Occipital lobe (tissue), 2 donors: Measurements from ENCODE around the gene BLMH. TPM values are rescaled to one million over a fixed set of nuclear protein-coding genes. Genes with fewer than 3 reads are reported as not detected.
"Not testable (repeated sequence)": the region's sequence is repeated elsewhere in the genome, so short reads cannot be mapped to it uniquely, and the experiment has no call there.

Experiments used
- DNase-seq: peaks from one replicate; lab custom pipeline; 2025; lab: John Stamatoyannopoulos, UW
- total RNA-seq: library from RNA; depleted of rRNA; stranded (reverse); fragments of >200 nt; gene quantifications from one replicate; pipeline ENCODE4 v1.2.3, GENCODE V29; 2014

The BLMH gene
- total RNA-seq, 1 donor from 2014 or later = 37.6 TPM

DNA sequence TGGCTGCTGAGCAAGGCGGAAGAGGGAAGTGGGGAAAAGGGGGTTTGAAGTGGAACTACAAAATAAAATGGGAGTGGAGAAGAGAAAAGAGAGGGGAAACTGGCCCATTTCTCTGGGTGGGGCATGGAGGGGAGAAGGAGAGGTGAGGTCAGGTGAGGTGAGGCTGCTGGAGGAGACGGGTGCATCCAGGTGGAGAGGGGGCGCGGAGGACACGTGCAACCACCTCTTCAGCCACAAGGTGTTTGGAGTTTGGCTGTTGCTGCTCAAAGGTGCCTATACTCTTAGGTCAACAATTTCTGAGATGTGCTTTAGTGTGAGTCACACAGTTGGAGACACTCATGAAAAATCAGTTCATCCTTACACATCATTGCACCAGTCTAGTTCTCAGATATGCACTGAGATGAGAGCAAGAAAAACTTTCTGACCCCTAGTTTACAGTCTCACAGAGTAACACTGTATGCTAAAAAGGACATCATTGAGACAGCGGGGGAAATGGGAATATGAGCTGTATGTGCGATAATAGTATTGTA lies 61.1 kb downstream of the BLMH start:
- DNase-seq = no peak

DNA sequence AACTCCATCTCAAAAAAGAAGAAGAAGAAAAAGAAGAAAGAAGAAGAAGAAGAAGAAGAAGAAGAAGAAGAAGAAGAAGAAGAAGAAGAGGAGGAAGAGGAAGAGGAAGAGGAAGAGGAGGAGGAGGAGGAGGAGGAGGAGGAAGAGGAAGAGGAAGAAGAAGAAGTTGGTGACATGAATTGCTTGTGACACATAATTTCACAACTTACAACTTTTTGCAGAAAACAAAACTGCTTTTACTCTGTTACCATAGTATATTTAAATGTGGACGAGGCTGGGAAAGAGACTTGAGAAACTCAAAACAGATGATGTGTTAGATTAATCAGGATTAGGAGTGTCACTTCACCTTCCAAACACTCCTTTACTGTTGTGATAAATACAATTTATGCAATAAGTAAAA lies 61.7 kb downstream of the BLMH start:
- not testable (repeated sequence) for DNase-seq

DNA sequence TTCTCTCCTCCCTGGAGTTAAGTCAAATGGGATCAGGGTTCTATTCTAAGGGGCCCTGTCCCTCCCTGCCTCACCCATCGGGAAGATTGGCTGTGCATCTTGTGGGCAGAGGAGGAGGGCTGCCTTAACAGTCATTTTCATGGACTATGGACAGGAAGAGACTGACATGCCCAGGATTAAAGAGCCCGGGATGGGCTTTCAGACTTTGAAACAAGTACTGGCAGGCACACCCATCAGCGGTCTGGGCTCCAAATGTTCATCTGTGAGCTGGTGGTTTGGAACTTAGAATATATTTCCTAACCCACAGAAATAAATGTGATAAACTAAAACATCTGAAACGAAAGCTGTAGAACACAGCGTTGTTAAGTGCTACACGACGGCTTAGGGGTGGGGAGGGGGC lies 62.7 kb downstream of the BLMH start:
- no peak for DNase-seq

DNA sequence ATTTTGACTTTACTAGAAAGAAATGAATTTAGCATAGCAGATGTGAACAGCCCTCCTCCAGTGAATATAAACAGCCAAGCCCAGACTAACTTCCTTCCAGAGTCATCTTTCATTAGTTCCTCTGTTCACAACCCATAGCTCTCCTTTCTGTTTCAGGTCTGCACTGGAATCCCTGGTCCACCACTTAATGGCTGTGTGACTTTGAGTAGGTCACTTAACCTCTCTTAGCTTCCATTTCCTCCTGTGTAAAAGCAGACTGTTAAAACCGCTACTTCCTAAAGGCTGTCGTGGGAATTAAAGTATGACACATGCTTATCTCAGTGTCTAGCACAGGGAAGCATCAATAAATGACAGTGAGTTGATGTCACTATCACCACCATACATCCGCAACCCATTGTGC lies 63.7 kb downstream of the BLMH start:
- DNase-seq = no peak

DNA sequence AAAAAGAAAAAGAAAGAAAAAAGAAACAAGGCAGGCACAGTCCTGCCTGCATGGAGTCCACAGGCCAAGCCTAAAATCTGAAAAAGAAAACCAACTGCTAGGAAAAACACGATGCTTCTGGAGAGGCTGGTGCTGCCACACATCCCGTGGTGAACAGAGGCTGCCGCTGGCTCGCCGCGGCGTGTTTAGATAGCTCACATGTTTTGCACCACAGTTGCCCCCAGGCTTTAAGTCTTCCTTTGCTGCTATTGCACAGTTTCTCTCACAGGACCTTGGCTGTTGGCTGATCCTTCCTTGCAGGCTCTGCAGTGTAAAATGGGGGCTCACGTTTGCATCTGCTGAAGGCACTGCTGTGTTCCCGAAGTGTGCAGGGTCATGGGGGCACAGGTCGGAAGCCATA lies 64.9 kb downstream of the BLMH start:
- DNase-seq = no peak

DNA sequence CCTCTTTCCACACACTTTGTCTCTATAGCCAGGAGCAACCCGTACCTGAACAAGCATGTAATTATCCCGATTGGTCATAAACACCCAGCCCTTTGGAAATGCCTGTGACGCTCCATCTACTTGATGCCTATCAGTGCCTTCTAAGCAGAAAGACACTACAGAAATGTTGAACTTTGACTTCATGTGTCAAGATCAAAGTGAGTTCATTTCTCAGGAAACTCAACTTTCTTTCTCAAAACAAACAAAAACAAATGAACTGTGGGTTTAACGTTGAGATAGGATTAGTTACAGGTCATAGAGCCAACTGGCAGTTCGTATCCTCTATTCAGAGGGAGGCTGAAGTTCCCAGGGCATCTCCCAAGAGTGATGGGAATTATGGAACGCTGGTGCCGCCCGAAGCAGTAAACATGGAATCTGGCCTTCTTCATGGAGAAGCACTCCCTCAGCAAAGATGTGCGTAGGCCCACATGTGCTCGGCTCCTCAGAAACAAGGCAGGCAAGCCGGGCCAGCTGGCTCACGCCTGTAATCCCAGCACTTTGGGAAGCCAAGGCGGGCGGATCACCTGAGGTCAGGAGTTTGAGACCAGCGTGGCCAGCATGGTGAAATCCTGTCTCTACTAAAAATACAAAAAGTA lies 65.7 kb downstream of the BLMH start:
- no peak for DNase-seq

DNA sequence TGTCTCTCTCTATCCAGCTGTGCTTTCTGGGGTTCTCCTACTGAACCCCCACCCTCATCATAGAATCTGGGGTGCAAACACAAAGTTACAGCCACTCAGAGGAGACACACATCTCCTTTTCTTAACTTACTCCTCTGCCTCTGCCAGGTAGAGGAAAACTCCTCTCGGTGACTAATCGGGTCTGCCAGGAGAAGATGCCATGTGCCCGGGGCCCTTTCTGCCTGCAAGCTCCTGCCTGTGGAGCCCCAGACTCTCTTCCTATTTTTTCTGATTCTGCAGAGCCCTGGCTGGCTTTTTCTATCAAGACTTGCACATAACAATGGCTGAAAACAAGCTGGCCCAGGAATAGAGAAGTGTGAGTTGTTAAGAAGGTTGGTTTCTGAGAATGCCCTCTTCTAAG lies 66.6 kb downstream of the BLMH start:
- no peak for DNase-seq

DNA sequence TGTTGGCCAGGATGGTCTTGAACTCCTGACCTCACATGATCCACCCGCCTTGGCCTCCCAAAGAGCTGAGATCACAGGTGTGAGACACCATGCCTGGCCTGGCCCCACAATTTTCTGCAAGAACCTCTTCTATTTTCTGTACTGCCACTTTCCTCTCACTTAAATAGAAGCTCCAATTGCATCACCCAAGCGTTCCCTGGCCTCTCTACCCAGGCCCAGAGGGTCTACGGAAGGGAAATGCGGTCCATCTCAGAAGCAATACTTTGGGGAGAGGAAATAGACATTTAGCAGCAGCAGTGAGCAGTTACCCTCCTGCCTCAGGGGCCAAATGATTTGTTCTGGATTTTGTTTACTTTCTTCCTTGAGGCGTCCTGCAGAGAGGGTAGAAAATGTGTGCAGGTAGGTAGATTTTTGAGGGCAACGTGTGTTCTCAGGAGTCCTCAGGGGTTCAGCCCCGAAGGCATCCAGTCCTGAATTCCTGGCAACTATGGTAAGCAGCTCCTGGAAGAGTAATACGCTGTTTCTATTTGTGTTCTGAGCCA lies 67.3 kb downstream of the BLMH start:
- no peak for DNase-seq

DNA sequence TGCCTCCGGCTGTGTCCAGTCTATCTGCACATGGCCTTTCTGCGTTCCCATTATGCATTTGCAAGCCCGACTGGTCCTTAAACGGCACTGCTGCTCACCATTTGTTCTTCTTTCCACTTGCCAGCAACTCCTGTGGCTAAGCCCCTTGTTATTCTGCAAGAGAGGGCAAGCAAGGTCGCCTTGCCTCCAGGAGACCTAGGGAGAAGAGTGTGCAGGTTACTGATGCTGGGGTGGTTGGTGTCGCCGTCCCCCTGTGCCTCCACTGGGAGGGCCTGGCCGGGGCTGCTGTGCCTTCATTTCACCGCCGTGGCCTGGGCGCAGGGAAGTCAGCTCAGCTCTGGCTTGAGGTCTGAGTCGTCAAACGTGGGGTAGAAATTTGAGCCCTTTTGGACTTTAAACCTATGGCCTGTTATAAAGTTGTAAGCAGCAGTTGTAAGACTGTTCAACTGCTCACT lies 69.0 kb downstream of the BLMH start:
- DNase-seq = no peak

DNA sequence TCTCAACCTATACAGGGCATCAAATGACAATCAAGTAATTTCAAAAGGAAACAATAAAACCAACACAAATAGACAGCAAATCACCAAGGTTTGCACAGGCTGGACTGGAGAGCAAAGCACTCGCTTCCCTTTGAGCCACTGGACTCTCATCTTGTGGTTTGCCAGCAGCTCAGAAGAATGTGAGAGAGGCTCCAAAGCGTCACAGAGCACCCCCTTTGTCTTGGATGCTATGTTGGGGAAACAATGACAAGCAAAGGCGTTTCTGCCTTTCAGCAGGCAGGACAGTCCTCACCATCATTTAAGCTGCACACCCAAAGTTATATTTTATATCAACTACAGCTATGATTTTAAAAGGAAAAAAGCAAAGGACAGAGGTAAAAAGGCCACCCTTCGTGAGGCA lies 69.5 kb downstream of the BLMH start:
- DNase-seq = no peak

DNA sequence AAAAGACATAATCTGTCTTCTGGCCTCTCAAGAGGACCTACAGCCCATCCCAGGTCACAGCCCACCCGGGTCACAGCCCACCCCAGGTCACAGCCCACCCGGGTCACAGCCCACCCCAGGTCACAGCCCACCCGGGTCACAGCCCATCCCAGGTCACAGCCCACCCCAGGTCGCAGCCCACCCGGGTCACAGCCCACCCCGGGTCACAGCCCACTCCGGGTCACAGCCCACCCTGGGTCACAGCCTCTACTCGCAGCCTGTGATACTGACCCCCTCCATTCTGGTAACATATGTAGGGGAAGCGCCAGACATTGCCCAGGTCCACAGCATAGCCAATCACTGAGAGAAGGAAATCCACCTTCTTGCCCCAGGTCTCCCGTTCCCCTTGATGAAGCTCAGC lies 70.4 kb downstream of the BLMH start:
- no peak for DNase-seq

DNA sequence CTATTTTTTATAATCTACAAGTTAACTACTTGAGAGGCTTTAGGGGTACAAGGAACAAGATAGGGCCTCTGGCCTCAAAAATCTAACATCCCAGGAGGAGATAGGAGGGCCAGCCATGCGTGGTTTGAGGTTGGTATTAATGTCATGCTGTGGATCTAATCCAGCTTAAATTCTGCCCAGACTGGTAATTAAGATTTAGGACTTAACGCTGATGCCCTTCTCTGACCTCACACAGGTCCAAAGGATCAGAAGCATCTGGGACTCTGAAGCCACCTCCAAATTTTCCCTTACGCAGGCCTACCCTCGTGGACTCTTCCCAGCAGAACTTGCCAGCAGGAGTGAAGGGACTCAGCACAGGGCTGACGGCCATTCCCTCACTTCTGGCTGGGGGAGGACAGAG lies 71.3 kb downstream of the BLMH start:
- no peak for DNase-seq

DNA sequence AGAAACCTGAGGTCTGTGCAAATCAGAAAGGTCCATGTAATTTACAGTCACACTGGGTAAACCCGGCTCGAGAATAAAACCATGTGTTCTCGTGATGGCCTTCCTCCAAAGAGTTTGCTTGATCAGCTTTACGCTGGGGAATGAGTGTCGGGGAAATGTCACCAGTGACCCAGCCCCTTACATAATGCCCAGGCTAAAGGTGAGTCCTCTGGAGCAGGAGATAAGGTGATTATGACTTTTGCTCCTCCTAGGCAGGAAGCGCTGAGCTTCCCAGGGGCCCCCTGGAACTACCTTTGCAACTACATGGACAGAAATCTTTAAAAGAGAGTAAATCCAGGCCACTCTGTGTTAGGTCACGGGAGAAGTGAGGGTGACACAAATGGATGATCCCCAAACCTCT lies 71.9 kb downstream of the BLMH start:
- no peak for DNase-seq

DNA sequence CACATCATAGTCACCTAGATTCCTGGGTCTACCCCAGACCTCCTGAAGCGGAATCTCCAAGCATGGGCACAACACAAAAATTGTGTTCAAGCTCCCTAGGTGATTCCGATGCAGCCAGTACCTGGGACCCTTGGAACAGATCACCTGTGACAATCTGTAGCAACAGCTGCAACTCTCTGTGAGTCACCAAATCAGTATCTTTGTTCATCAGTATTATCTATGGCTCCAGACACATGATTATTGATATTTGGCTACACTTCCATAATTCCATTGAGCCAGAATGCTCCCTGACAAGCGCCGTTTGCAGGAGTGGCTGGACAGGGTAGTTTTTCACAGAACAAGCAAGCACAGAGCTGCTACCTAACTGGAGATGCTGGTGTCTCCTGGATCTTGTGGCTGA lies 72.4 kb downstream of the BLMH start:
- no peak for DNase-seq

DNA sequence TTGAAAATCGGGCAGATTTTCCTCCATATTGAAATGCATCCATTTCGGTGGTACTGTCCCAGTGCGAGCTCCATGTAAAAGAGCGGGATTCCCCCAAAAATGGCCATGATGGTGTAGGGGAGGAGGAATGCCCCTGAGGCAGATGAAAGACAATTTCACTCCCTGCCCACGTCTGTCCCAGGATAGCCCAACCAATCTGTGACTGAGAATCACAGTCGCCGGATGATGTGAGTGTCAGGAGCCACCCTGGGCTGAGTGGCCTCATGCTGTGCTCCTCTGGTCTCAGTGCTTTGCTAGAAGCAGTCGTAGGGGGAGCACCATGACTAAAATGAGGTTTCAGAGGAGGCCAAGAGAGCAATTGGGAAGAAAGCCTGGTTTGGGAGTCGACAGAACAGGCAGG lies 72.9 kb downstream of the BLMH start:
- DNase-seq = no peak

DNA sequence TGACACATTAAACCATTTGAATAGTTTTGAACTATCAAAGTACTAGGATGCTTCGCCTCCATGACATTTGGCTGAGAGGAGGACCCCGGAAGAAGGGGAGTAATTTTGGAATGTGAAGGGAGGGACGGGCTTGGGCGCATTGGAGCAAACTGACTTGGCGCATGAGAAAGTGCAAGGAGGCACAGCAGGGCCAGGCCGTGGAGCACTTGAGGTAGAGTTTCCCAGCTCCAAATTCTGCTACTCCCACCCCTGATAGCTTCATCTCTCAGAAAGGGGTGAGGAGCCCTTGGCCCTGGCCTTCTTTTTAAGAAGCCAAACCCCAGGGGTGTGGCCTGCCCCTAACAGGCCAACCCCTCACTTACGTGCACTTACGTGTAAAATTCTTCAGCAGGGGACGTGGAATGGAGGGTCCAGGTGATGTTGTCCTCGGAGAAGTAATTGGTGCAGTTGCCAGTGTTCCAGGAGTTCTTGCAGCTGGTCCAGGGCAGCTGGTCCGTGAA lies 73.9 kb downstream of the BLMH start:
- DNase-seq = no peak

DNA sequence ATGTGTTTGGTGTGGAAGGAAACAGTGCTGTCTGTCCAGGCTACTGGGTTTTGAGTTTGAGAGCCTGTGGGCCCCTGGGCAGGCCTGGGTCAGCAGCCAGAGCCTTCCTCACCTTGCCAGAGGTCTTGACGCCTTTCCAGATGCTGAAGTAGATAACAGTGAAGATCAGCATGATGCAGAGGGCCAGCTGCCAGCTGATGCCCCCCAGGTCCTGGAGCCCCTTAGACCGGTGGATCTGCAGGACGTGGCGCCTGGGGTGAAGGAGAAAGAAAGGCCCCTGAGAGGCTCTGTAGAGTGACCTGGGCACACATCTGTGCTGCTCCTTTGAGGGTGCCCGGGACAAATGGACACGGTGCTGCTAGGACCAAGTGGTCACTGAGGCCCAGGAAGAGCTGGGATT lies 74.7 kb downstream of the BLMH start:
- no peak for DNase-seq

DNA sequence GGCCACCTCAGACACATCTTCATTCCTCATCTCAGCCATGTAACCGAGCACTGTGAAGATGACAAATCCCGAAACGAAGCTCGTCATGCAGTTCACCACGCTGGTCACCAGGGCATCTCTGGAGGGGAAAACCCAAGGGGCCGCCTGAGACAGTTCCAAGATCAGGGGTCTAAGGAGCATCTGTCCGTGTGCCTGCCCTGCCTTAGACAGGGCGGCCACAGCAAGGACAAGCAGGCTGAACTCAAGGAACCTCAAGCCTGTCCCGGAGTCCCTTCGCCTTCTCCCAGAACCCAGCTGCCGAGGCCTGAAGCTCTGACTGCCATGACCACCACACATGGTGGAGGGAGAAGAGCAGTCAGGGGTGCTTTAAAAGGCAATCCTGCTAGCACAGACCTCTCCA lies 79.0 kb downstream of the BLMH start:
- DNase-seq = no peak

DNA sequence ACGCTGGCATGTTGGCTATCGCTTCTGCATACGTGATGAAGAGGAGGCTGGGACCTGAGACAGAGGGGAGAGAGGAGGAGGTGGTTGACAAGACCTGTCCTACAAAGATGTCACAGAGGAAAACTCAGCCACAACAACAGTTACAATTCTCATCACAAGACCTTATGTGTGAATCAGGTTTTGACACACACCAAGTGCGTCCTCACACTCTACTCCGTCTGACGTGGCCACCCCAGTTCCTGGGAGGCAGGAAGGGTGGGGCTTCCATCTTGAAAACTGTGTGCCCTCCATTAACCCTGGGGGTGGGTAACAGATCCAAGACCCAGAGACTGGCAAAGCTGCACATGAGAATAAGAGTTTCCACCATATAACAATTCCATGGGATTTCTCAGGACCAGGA lies 80.4 kb downstream of the BLMH start:
- DNase-seq = no peak

DNA sequence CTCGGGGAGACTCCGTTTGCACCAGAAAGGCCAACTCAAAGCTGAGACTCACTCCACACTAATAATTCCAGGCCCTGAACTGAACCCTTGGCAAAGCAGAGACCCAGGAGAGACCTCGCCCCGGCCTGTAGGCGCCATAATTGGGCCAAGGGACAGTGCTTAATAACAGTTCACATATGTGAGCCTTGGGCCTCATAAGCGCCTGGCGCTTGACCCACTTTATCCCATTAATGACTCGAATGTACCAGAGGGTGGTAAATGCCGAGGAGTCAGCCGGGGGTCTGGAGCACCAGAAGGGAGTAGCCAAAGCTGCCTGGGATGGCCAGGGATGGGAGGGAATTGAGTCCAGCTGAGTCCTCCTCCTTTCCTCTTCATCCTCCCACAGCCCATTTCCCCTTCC lies 80.8 kb downstream of the BLMH start:
- DNase-seq = no peak

DNA sequence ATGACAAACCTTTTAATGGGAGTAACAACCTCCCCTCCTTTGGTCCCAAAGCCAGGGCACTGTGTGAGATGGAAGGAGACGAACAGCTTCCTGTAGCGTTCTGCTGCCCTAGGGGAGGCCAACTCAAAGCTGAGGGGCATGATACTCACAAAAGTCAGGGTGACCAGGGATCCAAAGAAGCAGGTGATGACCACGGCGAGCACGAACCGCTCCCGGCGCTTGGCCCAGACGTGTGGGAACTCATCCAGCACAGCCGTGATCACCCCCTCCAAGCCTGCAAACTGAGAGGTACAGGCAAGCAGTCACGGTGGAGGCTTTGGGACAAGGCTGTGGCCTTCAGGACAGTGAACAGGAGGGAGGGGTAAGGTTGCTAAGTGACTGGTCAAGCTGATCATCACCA lies 81.4 kb downstream of the BLMH start:
- DNase-seq = no peak

DNA sequence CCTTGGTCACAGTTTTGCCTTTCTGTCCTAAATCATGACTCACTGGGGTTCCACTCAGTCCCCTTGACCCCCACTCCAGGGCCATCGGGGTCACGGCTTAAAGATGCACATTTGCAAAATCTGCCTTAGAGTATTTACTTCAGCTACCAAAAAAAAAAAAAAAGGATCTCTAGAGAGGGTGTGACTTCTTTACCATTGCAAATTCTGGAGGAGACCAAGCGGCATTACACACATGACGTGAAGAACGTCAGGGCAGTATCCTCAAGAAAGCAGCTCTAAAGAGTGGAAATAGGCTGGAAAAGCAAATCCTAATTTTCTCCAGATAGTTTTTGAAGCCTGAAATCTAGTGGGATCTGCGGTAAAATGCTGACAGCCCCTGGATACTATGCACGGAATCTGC lies 81.8 kb downstream of the BLMH start:
- no peak for DNase-seq

DNA sequence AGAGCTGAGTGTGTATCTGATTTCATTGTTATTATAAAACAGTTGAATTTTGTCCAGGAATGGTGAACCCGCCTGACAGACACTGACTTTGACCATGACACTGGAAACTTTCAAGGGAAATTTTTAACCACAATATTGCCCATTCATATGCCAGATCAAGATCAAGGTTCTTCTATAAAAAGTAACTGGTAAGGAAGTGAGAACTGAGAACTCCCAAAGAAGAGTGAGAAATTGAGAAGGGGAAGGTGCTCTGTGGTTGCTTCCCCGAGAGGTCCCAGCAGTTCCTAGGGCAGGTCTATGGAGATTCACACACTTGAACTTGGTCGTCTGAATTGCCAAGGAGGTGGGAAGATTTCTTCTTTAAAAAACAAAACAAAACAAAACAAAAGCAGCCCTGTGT lies 83.5 kb downstream of the BLMH start:
- DNase-seq = no peak

DNA sequence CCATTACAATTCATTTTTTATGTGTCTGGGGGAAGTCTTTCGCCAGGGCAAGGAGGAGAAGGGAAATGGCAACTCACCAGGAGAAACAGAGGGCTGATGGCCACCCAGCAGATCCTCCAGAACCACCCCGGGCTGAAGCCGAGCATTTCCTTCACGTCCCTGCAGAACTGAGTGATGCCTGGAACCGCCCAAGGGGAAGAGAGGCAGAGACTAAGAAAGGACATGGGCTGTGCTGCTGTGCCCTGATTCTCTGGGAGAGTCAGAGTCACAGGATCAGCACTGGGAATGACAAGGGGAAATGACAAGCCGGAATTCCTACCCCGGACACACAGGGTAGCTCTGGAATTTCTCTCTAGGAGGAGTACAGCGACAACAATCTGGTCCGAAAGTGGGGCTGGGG lies 84.1 kb downstream of the BLMH start:
- DNase-seq = no peak
